Smooth muscle cell of the pulmonary artery (primary cell): ENCODE measurements around the gene SLC39A7. TPM values are rescaled to one million over a fixed set of nuclear protein-coding genes. Genes with fewer than 3 reads are reported as not detected.

ENCODE experiments used
- total RNA-seq: library from RNA; depleted of rRNA; stranded (reverse); fragments of >200 nt; gene quantifications from 2 replicates; pipeline ENCODE4 v1.2.3, GENCODE V29; 2014

Gene SLC39A7, protein sequence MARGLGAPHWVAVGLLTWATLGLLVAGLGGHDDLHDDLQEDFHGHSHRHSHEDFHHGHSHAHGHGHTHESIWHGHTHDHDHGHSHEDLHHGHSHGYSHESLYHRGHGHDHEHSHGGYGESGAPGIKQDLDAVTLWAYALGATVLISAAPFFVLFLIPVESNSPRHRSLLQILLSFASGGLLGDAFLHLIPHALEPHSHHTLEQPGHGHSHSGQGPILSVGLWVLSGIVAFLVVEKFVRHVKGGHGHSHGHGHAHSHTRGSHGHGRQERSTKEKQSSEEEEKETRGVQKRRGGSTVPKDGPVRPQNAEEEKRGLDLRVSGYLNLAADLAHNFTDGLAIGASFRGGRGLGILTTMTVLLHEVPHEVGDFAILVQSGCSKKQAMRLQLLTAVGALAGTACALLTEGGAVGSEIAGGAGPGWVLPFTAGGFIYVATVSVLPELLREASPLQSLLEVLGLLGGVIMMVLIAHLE
- total RNA-seq = 158 and 190 TPM in 2 replicates

DNA sequence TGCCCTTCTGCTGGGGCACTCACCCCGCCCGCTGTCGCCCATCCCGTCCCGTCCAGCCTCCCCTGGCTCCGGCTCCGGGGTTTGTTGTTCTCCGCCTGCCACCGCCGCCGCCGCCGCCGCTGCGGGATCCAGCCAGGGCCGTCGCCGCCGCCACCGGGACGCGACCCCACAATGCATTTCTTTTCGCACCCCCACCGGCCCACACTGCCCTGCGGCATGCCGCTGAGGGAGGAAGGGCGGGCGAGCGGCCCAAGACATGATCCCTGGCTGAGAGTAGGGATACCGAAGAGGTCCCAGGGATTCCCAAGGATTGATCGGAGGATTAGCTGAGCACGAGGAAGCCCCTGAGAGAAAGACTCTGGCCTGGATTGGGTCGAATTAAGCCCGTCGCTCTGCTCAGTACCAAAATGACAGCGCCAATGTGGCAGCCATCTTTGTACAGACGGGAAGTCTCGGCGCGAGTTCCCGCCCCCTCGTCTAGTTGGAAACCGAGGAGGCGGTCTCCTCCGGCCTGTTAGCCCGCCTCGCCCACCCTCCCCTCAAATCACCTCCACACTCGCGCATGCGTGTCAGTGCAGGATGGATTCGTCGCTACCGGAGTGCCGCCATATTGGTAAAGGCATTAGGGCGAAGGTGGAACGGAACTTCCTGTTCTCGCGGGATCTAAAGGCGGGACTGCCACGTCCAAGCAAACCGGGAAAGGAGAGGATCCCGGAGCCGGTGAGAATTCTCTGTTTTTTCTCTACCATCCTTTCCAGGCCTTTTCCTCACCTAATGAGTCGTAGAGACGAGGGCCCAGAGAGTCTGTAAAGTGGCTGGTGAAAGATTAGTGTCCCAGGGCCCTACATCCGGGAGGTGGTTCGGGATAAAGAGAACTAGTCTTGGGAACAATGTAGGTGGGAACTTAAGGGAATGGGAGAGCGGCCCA is at the start of gene SLC39A7, which contains the start of gene RXRB:
Gene SLC39A7 (plus strand): TSS at position 649 of the 928 bp plus-strand sequence. CDS start 379 bp downstream, outside the sequence.
Gene RXRB (minus strand): TSS at position 447 of the 928 bp plus-strand sequence. CDS start 189 bp downstream, at position 258.

DNA sequence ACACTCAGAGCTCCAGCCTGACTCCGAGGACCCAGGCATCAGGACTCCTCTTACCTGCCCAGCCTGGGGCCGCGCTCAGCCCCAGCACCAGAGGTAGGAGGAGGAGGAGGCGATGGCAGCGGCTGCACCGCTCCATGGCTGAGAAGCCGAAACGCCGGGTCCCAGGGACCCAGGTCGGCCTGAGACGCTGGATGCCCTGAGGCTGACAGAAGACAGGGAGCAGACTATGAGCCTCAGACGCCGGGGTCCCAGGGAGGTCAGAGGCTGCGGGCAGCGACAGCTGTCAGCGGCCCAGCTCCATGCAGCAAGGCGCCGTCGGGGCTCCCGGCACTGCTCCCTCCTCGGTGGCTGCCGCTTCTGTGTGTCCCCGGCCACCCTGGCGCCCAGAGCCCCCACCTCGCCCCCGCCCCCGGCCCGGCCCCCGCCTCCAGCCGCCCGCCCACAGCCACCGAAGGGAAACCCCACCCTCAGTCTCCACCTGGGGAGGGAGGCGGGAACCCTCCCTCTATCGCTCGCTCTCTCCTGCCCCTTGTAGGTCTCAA is 8.5 kb upstream of the SLC39A7 start, which contains the start of gene COL11A2:
Gene COL11A2 (minus strand): TSS at position 363 of the 542 bp plus-strand sequence. CDS start 227 bp downstream, at position 136.

GRCh38 chr6:33204415-33205190 is 3.9 kb downstream of the SLC39A7 start, which contains the start of gene HSD17B8:
Gene HSD17B8 (plus strand): TSS chr6:33204655. CDS start chr6:33204669, 14 bp downstream.

DNA sequence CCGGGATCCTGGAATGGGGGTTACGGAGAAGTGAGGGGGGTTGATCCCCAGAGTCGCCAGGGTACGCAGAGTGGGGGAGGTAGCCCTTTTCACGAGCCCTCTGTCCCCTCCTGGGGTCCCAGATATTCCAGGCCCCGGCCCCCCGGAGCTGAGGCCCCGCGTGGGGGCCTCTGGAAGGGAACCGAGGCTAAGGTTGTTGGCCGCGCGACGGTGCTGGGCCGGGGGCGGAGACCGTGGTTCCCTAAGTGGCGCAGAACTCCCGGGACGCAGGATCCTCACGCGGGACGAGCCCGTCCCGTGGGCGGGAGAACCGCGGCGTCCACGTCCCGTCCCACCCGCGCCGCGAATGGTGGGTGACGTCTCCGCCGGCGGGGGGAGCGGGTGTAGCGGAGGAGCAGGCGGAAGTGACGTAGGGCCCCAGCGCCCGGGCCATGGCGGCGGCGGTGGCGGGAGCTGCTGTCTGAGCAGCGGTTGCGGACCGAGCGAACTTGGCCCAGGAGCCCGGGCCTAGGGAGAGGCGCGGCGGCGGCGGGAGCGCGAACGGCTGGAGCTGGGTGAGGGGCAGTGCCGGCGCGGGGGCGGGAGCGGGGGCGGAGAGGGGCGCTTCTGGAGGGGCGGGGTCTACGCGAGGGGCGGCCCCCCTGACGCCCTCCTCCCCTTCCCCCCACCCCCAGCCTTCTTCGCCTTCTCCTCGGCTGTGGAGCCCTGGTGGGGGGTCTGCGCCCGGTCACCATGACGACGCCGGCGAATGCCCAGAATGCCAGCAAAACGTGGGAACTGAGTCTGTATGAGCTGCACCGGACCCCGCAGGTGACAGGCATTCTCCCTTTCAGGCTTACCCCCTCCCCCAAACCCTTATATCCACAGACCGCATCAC is 7.7 kb downstream of the SLC39A7 start, which contains the start of gene RING1:
Gene RING1 (plus strand): TSS at position 410 of the 877 bp plus-strand sequence. CDS start 323 bp downstream, at position 733.

Other genes with a start within 250 kb of the SLC39A7 start
- gene HLA-DMA, start 247.8 kb upstream of the SLC39A7 start, total RNA-seq = 3.3 and 8.5 TPM in 2 replicates
- gene BRD2, start 232.3 kb upstream of the SLC39A7 start, total RNA-seq = 84.5 and 93.0 TPM in 2 replicates
- gene HLA-DOA, start 191.3 kb upstream of the SLC39A7 start, total RNA-seq = 2.1 TPM in 1 of 2 replicates, not detected in the other
- gene HLA-DPA1, start 127.2 kb upstream of the SLC39A7 start, total RNA-seq = 0.17 and 3.8 TPM in 2 replicates
- 2.8 and 19.5 TPM in 2 replicates for gene HLA-DPB1, start 124.9 kb upstream of the SLC39A7 start, total RNA-seq
- 0.13 and 0.83 TPM in 2 replicates for gene COL11A2, start 8.4 kb upstream of the SLC39A7 start, total RNA-seq
- gene RXRB, start 202 bp upstream of the SLC39A7 start, total RNA-seq = 32.2 and 34.4 TPM in 2 replicates
- gene HSD17B8, start 3.8 kb downstream of the SLC39A7 start, total RNA-seq = 4.2 and 5.4 TPM in 2 replicates
- 33.2 and 33.3 TPM in 2 replicates for gene RING1, start 7.6 kb downstream of the SLC39A7 start, total RNA-seq
- 40.2 and 44.2 TPM in 2 replicates for gene VPS52, start 71.0 kb downstream of the SLC39A7 start, total RNA-seq
- gene RPS18, start 71.2 kb downstream of the SLC39A7 start, total RNA-seq = 1,733 and 1,914 TPM in 2 replicates
- 4.9 and 7.6 TPM in 2 replicates for gene B3GALT4, start 76.3 kb downstream of the SLC39A7 start, total RNA-seq
- gene WDR46, start 88.4 kb downstream of the SLC39A7 start, total RNA-seq = 44.7 and 54.2 TPM in 2 replicates
- gene PFDN6, start 88.7 kb downstream of the SLC39A7 start, total RNA-seq = 20.1 and 25.2 TPM in 2 replicates
- gene RGL2, start 98.1 kb downstream of the SLC39A7 start, total RNA-seq = 27.0 and 46.3 TPM in 2 replicates
- 91.0 and 112 TPM in 2 replicates for gene TAPBP, start 113.2 kb downstream of the SLC39A7 start, total RNA-seq
- 28.3 and 28.5 TPM in 2 replicates for gene ZBTB22, start 116.9 kb downstream of the SLC39A7 start, total RNA-seq
- 32.6 and 46.1 TPM in 2 replicates for gene DAXX, start 122.1 kb downstream of the SLC39A7 start, total RNA-seq
- 2.1 and 5.0 TPM in 2 replicates for gene KIFC1, start 191.0 kb downstream of the SLC39A7 start, total RNA-seq
- gene PHF1, start 210.1 kb downstream of the SLC39A7 start, total RNA-seq = 25.1 and 30.0 TPM in 2 replicates
- gene CUTA, start 217.2 kb downstream of the SLC39A7 start, total RNA-seq = 102 and 104 TPM in 2 replicates
- 10.5 and 16.1 TPM in 2 replicates for gene SYNGAP1, start 219.2 kb downstream of the SLC39A7 start, total RNA-seq